Cardiac fibroblast (primary cell): ENCODE data around the gene AUH.
A peak's percentile ranks its signal among the peaks of the same experiment; 100 is the strongest.

Experiments
- DNase-seq, 2 donors: peaks; one replicate each; pipeline versions ENCODE4 v3.0.0 to v3.0.0-alpha.2; 2010; ENCODE audit warnings: low read depth in 2 of 2
- H3K4me3 ChIP-seq, 2 donors: replicated peaks in 1 of 2; 1 replicate in 1 of 2; 2 replicates in 1 of 2; pipeline ENCODE4 v1.5.1; 2011; ENCODE audit warnings: low read depth in 2 of 2, low read length in 2 of 2, mild to moderate bottlenecking in 2 of 2, moderate library complexity in 1 of 2
- CTCF ChIP-seq: IDR thresholded peaks from one replicate; pipeline ENCODE4 v1.5.1; 2011; ENCODE audit warnings: low read depth, mild to moderate bottlenecking, low read length, inconsistent platforms

The AUH gene

GRCh38 chr9:91361291-91362050, at the start of gene AUH:
TSS of gene AUH (minus strand) at chr9:91361918. CDS start at chr9:91361889, 29 bp downstream.
- TF ChIP-seq CTCF, result no peak
- peak; percentile 73 to 83 for DNase-seq
- peak within 1 kb of the TSS; percentile 85 to 90 for H3K4me3 ChIP-seq

- no peak for TF ChIP-seq CTCF
- DNase-seq, result peak; percentile 56 to 59
- H3K4me3 ChIP-seq, result no peak overlapping the region
Measured at GRCh38 chr9:91411096-91411771, 49.5 kb upstream of the AUH start.

GRCh38 chr9:91410161-91410560, 48.4 kb upstream of the AUH start:
- no peak for DNase-seq
- H3K4me3 ChIP-seq, result no peak overlapping the region
- no peak for TF ChIP-seq CTCF

GRCh38 chr9:91408475-91408874, 46.8 kb upstream of the AUH start:
- H3K4me3 ChIP-seq, result no peak overlapping the region
- no peak for TF ChIP-seq CTCF
- peak in 1 of 2 donors; percentile 61 for DNase-seq

- DNase-seq, result no peak
- TF ChIP-seq CTCF, result no peak
- no peak overlapping the region for H3K4me3 ChIP-seq
Measured at GRCh38 chr9:91407580-91408318, 46.0 kb upstream of the AUH start.

- DNase-seq, result no peak
- no peak overlapping the region for H3K4me3 ChIP-seq
- no peak for TF ChIP-seq CTCF
Measured at GRCh38 chr9:91405343-91406077, 43.8 kb upstream of the AUH start.
